Measurements from ENCODE around the gene UBE3D. TPM values are rescaled to one million over a fixed set of nuclear protein-coding genes. Genes with fewer than 3 reads are reported as not detected.

The UBE3D gene
- total RNA-seq, 4 donors from 2014 or later, result 8.9 to 20.5 (median 13.1) TPM

DNA sequence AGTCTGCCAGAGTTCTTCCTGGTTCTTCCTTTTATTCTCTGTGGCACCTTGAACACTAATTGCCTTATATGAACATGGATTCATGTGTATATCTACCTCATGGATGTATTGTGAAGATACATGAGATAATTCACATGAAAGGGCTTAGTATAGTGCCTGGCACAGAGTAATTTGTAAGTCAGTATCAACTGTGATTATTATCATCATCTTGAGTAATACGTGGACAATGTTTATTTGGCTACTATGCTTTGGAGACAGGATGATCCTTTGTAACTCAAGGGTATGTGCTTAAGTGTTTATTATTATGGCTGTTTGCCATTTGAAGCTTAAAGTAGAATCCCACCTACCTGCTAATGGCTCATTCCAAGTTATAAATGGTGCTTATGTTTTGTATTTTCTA, 17.8 kb upstream of the UBE3D start:
- DNase-seq, result no peak
- H3K9me3 ChIP-seq, result no peaks in the 10 kb centered on the region
- TF ChIP-seq POLR2A (IDR thresholded peaks at IDR 0.05) (no peak), CTCF (IDR thresholded peaks at IDR 0.05) (no peak)
- H3K27ac ChIP-seq, result no peak overlapping the region
- no peak overlapping the region for H3K4me3 ChIP-seq
- peaks cover 0 to 4% of the 10 kb centered on the region in 2 donors for H3K36me3 ChIP-seq
- no peaks in the 10 kb centered on the region for H3K27me3 ChIP-seq
- intact Hi-C loops (cut with DNase I; ENCODE audit: low total_unique reads), result no loop called here
- H3K4me1 ChIP-seq, result no peaks in the 10 kb centered on the region

GRCh38 chr6:83073615-83074014, 8.0 kb upstream of the UBE3D start:
- TF ChIP-seq CTCF (IDR thresholded peaks at IDR 0.05) (no peak), POLR2A (IDR thresholded peaks at IDR 0.05) (no peak)
- H3K27ac ChIP-seq, result no peak overlapping the region
- no peaks in the 10 kb centered on the region for H3K4me1 ChIP-seq
- intact Hi-C loops (cut with DNase I; ENCODE audit: low total_unique reads), result no loop called here
- no peak for DNase-seq
- H3K36me3 ChIP-seq, result no peaks in the 10 kb centered on the region
- no peaks in the 10 kb centered on the region for H3K27me3 ChIP-seq
- H3K9me3 ChIP-seq, result no peaks in the 10 kb centered on the region
- H3K4me3 ChIP-seq, result no peak overlapping the region

- Histone ChIP-seq H3K9me3 (no peaks in the 10 kb centered on the region), H3K4me1 (no peaks in the 10 kb centered on the region), H3K36me3 (no peaks in the 10 kb centered on the region), H3K4me3 (no peak overlapping the region), H3K27ac (no peak overlapping the region), H3K27me3 (no peaks in the 10 kb centered on the region)
- intact Hi-C loops (cut with DNase I; ENCODE audit: low total_unique reads), result no loop called here
- DNase-seq, result no peak
- TF ChIP-seq CTCF (IDR thresholded peaks at IDR 0.05), result no peak
- TF ChIP-seq POLR2A (IDR thresholded peaks at IDR 0.05), result no peak
These were observed 7.1 kb upstream of the UBE3D start for GRCh38 chr6:83072726-83073125.

DNA sequence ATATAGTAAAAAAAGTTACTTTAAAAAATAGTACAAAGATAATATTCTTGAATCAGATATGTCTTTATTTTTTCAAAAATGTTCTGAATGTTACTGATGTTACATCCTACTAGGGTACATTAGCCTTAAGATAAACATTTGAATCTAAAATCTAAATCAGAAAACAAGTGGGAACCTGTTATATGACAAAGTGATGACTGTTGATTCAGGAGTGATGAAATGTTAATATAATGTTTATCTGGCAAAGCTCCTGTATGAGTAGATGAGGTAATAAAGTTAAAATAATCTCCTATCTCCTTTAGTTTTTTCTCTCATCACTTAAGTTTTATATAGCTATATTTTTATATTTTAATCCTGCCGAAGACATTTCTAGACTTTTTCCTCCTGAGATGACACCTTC, 6.1 kb upstream of the UBE3D start:
- TF ChIP-seq CTCF (IDR thresholded peaks at IDR 0.05) (no peak), POLR2A (IDR thresholded peaks at IDR 0.05) (no peak)
- Histone ChIP-seq H3K27ac (no peak overlapping the region), H3K4me3 (no peak overlapping the region), H3K9me3 (no peaks in the 10 kb centered on the region), H3K36me3 (no peaks in the 10 kb centered on the region), H3K4me1 (no peaks in the 10 kb centered on the region), H3K27me3 (no peaks in the 10 kb centered on the region)
- no peak for DNase-seq
- intact Hi-C loops (cut with DNase I; ENCODE audit: low total_unique reads), result no loop called here

GRCh38 chr6:83071023-83071422, 5.4 kb upstream of the UBE3D start:
- Histone ChIP-seq H3K27me3 (no peaks in the 10 kb centered on the region), H3K4me1 (no peaks in the 10 kb centered on the region), H3K36me3 (no peaks in the 10 kb centered on the region), H3K4me3 (no peak overlapping the region), H3K9me3 (no peaks in the 10 kb centered on the region), H3K27ac (no peak overlapping the region)
- no peak for DNase-seq
- no peak for TF ChIP-seq CTCF (IDR thresholded peaks at IDR 0.05)
- TF ChIP-seq POLR2A (IDR thresholded peaks at IDR 0.05), result no peak
- intact Hi-C loops (cut with DNase I; ENCODE audit: low total_unique reads), result no loop called here

All from uterus (tissue), 4 donors.